GM12878 (cell line): ENCODE measurements around the gene SPATA6.

Experiments
- MEF2A ChIP-seq: IDR thresholded peaks from 2 replicates; pipeline ENCODE4 v1.6.1; 2011; ENCODE audit warnings: low read depth, mild to moderate bottlenecking, low read length, moderate library complexity; ENCODE audit not compliant: insufficient read depth
- POLR2A ChIP-seq: IDR thresholded peaks from 2 replicates; pipeline ENCODE4 v1.6.1; 2011; ENCODE audit warnings: low read depth, mild to moderate bottlenecking, low read length

DNA sequence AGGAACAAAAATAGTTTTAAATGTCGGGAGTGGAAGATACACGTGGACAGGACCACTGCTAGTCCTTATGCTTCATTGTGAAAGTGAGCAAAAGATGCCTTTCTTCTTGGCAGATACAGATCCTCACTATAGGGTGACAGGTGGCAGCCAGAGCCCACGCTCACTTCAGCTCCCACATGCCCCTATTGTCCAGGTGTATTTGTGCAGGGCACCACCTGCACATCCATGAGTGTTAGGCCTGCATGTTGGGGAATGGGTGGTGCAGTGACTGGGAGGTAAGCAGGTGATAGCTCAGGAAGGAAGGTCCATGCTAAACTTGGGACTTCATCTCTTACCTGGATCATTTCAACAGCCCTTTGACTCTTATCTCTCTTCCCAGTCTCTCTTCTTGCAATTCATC is 222.1 kb downstream of the SPATA6 start:
- no peak for TF ChIP-seq MEF2A
- no peak for TF ChIP-seq POLR2A
